Naive thymus-derived CD4-positive, alpha-beta T cell (primary cell): ENCODE results near the gene FES. TPM values are rescaled to one million over a fixed set of nuclear protein-coding genes. Genes with fewer than 3 reads are reported as not detected.

Experiments used
- ATAC-seq: fragments of 150-1000 bp; cut with Tn5 transposase; 2 replicates; pipeline ENCODE4 v1.10.0; 2021; ENCODE audit warnings: mild to moderate bottlenecking, moderate library complexity
- CTCF ChIA-PET: fragments of 350-600 bp; sonication (Branson Sonifier 250); formaldehyde crosslinking; loops from one replicate; lab custom pipeline; 2021; ENCODE audit warnings: antibody characterized with exemption; lab: Charles Lee
- POLR2A ChIA-PET: fragments of 350-600 bp; sonication (Branson Sonifier 250); formaldehyde crosslinking; loops from one replicate; lab custom pipeline; 2021; ENCODE audit warnings: antibody characterized with exemption, inconsistent platforms; lab: Charles Lee
- DNase-seq, 9 donors: peaks; one replicate each; pipeline versions ENCODE4 v3.0.0 to v3.0.0-alpha.2; 2020 to 2022; ENCODE audit warnings: mixed read lengths in 1 of 9
- H3K27ac ChIP-seq: one replicate; pipeline ENCODE4 v1.7.0; 2013; ENCODE audit warnings: mild to moderate bottlenecking, low read depth, low read length, moderate library complexity
- H3K27me3 ChIP-seq, 2 donors: one replicate each; pipeline ENCODE4 v1.7.0; 2013; ENCODE audit warnings: low read length in 2 of 2, mild to moderate bottlenecking in 2 of 2, moderate library complexity in 2 of 2; ENCODE audit not compliant: control insufficient read depth in 2 of 2, insufficient read depth in 2 of 2
- H3K36me3 ChIP-seq, 3 experiments: 1 replicate in 2 of 3; 2 replicates in 1 of 3; pipeline ENCODE4 v1.7.0; 2013; ENCODE audit warnings: low read length in 3 of 3, mild to moderate bottlenecking in 3 of 3, moderate library complexity in 1 of 3; ENCODE audit not compliant: insufficient read depth in 3 of 3, control insufficient read depth in 2 of 3
- H3K4me1 ChIP-seq, 2 donors: one replicate each; pipeline ENCODE4 v1.7.0; 2013; ENCODE audit warnings: low read length in 2 of 2, mild to moderate bottlenecking in 2 of 2, moderate library complexity in 1 of 2; ENCODE audit not compliant: control insufficient read depth in 2 of 2, insufficient read depth in 2 of 2
- H3K4me3 ChIP-seq: 2 replicates; pipeline ENCODE4 v1.7.0; 2013; ENCODE audit warnings: mild to moderate bottlenecking, low read length
- H3K9me3 ChIP-seq, 3 experiments: 1 replicate in 2 of 3; 2 replicates in 1 of 3; pipeline ENCODE4 v1.7.0; 2013; ENCODE audit warnings: low read length in 3 of 3; ENCODE audit not compliant: control insufficient read depth in 2 of 3
- H3K27ac Mint-ChIP-seq, 9 donors: one replicate each; pipeline ENCODE4 v1.8.0; 2020 to 2022; ENCODE audit warnings: mixed read lengths in 9 of 9, mild to moderate bottlenecking in 8 of 9, moderate library complexity in 5 of 9, inconsistent platforms in 2 of 9
- H3K27me3 Mint-ChIP-seq, 5 donors: one replicate each; pipeline ENCODE4 v1.8.0; 2021 to 2022; ENCODE audit warnings: mixed read lengths in 5 of 5, mild to moderate bottlenecking in 1 of 5
- H3K36me3 Mint-ChIP-seq, 5 donors: one replicate each; pipeline ENCODE4 v1.8.0; 2020 to 2022; ENCODE audit warnings: mixed read lengths in 5 of 5, mild to moderate bottlenecking in 3 of 5, inconsistent platforms in 1 of 5
- H3K4me1 Mint-ChIP-seq, 7 donors: one replicate each; pipeline ENCODE4 v1.8.0; 2020 to 2022; ENCODE audit warnings: mixed read lengths in 7 of 7, mild to moderate bottlenecking in 3 of 7, inconsistent platforms in 1 of 7
- H3K4me3 Mint-ChIP-seq, 10 donors: one replicate each; pipeline ENCODE4 v1.8.0; 2020 to 2022; ENCODE audit warnings: mild to moderate bottlenecking in 10 of 10, mixed read lengths in 10 of 10, moderate library complexity in 6 of 10, inconsistent platforms in 2 of 10
- H3K9me3 Mint-ChIP-seq, 11 donors: one replicate each; pipeline ENCODE4 v1.8.0; 2020 to 2022; ENCODE audit warnings: mixed read lengths in 11 of 11, mild to moderate bottlenecking in 4 of 11, inconsistent platforms in 1 of 11, moderate library complexity in 1 of 11
- intact Hi-C, 2 donors: fragments of 100-400 bp; cut with micrococcal nuclease; formaldehyde crosslinking; loops; one replicate each; pipeline ENCODE4 v1.15.1; 2023
- polyA plus RNA-seq, 2 donors: library from polyadenylated mRNA; unstranded; fragments of 300-500 nt; fragmentation: Illumina TruSeq; gene quantifications; one replicate each; pipeline ENCODE4 v1.2.3, GENCODE V29; 2021
- total RNA-seq, 6 experiments: library from RNA in 5 of 6; stranded (reverse) in 5 of 6; gene quantifications; 1 replicate in 5 of 6; 2 replicates in 1 of 6; pipeline ENCODE4 v1.2.3 and lab custom pipeline; 2021 to 2026

FES gene
- total and polyA plus RNA-seq, 7 experiments from 2014 or later = 2.3 to 78.6 (median 9.1) TPM; not detected in 2

GRCh38 chr15:90929246-90930019 is 45.1 kb downstream of the FES start:
- Mint-ChIP-seq H3K4me1 (peaks cover 25 to 51% (median 37%) of the 10 kb centered on the region in 7 donors), H3K36me3 (peaks cover 0 to 5% (median 0%) of the 10 kb centered on the region in 5 donors), H3K27me3 (no peaks in the 10 kb centered on the region), H3K9me3 (peaks cover 0 to 2% (median 0%) of the 10 kb centered on the region in 11 donors), H3K27ac (peak overlapping the region; percentile 94 to 99 (median 98)), H3K4me3 (peak overlapping the region; percentile 87 to 100 (median 98))
- DNase-seq (peak in 1 of 9 donors; percentile 11), ATAC-seq (no peak)
- peak overlapping the region; percentile 79 for H3K27ac ChIP-seq
- no peaks in the 10 kb centered on the region for H3K27me3 ChIP-seq
- peak overlapping the region; percentile 68 for H3K4me3 ChIP-seq
- intact Hi-C loops = loop anchor here (1.0 to 10.0 kb wide), 6 partner anchors 25 to 1595 kb away; partner anchors contain the start of genes IDH2 (in 1 of the 2), POLG (in 1 of the 2), RCCD1 (in 1 of the 2) and SLCO3A1 (in 1 of the 2)
- no peaks in the 10 kb centered on the region for H3K36me3 ChIP-seq
- POLR2A ChIA-PET = interaction anchor here (0.6 to 9.3 kb wide), 15 partner anchors 7 to 994 kb away, joined by 3 to 213 read pairs (median 4); partner anchors contain the start of genes MAN2A2, RCCD1 and VPS33B
- CTCF ChIA-PET = interaction anchor here (0.7 to 10.2 kb wide), 4 partner anchors 26 to 541 kb away, joined by 3 to 150 read pairs (median 35); partner anchors contain the start of genes IQGAP1, MAN2A2 and RCCD1
- H3K9me3 ChIP-seq = no peaks in the 10 kb centered on the region
- H3K4me1 ChIP-seq = peaks cover 20 to 35% of the 10 kb centered on the region in 2 donors

DNA sequence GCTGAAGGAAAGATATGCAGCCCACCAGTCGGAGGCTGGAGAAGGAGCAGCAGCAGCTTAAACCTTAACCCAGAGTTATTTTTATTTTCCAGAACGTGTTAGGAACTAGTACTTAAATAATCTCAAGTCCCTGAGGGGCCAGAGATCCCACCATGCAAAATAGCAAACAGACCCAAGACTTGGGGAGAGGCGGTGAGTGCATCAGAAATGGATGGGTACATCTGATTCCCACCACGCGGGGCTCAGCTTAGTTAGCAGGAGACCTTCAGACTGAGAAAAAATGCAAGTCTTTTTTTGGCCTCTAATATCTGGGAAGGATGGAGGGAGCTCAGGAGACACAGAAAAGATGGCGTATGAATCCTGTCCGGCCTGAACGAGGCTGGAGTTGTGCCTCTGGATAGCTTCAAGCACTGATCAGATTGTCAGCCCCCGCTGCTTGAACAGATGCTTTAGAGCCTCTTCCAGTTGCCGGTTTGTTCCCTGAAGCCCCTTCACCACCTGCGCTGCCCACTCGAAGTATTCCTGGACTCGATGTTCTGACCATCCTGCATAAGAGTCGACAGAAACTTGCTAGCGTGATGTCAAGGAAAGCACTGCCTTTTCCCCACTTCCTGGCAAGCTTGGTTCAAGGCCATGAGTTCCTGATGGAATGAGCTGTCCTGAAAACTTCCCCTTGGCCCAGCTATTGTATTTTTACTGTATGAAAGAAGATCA is 46.7 kb downstream of the FES start:
- H3K27ac Mint-ChIP-seq = peak overlapping the region; percentile 94 to 99 (median 98)
- peaks cover 27 to 45% of the 10 kb centered on the region in 2 donors for H3K4me1 ChIP-seq
- intact Hi-C loops = loop anchor here (1.0 to 10.0 kb wide), 8 partner anchors 23 to 1596 kb away; partner anchors contain the start of genes IDH2 (in 1 of the 2), MAN2A2 (in 1 of the 2), POLG (in 1 of the 2) and RCCD1 (in 1 of the 2)
- peak overlapping the region; percentile 97 for H3K4me3 ChIP-seq
- no peaks in the 10 kb centered on the region for H3K36me3 ChIP-seq
- no peak for DNase-seq
- peaks cover 27 to 53% (median 44%) of the 10 kb centered on the region in 7 donors for H3K4me1 Mint-ChIP-seq
- peak overlapping the region; percentile 79 for H3K27ac ChIP-seq
- no peaks in the 10 kb centered on the region for H3K9me3 ChIP-seq
- peaks cover 0 to 5% (median 0%) of the 10 kb centered on the region in 5 donors for H3K36me3 Mint-ChIP-seq
- no peaks in the 10 kb centered on the region for H3K27me3 Mint-ChIP-seq
- no peak for ATAC-seq
- H3K4me3 Mint-ChIP-seq = peak overlapping the region; percentile 96 to 100 (median 98)
- H3K27me3 ChIP-seq = no peaks in the 10 kb centered on the region
- peaks cover 0 to 2% (median 0%) of the 10 kb centered on the region in 11 donors for H3K9me3 Mint-ChIP-seq
- ChIA-PET POLR2A (interaction anchor here (0.5 to 9.3 kb wide), 18 partner anchors 8 to 919 kb away, joined by 3 to 213 read pairs (median 6); partner anchors contain the start of genes BLM, MAN2A2, RCCD1 and TTLL13), CTCF (interaction anchor here (0.5 to 10.2 kb wide), 15 partner anchors 8 to 1058 kb away, joined by 3 to 150 read pairs (median 4); partner anchors contain the start of genes MAN2A2, RCCD1 and VPS33B)

GRCh38 chr15:90931575-90931827 is 47.2 kb downstream of the FES start:
- Mint-ChIP-seq H3K36me3 (peaks cover 0 to 10% (median 3%) of the 10 kb centered on the region in 5 donors), H3K27me3 (no peaks in the 10 kb centered on the region), H3K4me3 (peak overlapping the region; percentile 96 to 100 (median 98)), H3K9me3 (peaks cover 0 to 2% (median 0%) of the 10 kb centered on the region in 11 donors), H3K27ac (peak overlapping the region; percentile 91 to 99 (median 98)), H3K4me1 (peaks cover 32 to 58% (median 49%) of the 10 kb centered on the region in 7 donors)
- peak overlapping the region; percentile 79 for H3K27ac ChIP-seq
- H3K27me3 ChIP-seq = no peaks in the 10 kb centered on the region
- POLR2A ChIA-PET = interaction anchor here (0.6 to 9.3 kb wide), 20 partner anchors 9 to 919 kb away, joined by 3 to 213 read pairs (median 4); partner anchors contain the start of genes BLM, MAN2A2, RCCD1 and TTLL13
- peak overlapping the region; percentile 97 for H3K4me3 ChIP-seq
- intact Hi-C loops = loop anchor here (1.0 to 10.0 kb wide), 7 partner anchors 28 to 1597 kb away; partner anchors contain the start of genes IDH2 (in 1 of the 2), MAN2A2 (in 1 of the 2), POLG (in 1 of the 2) and SLCO3A1 (in 1 of the 2)
- CTCF ChIA-PET = interaction anchor here (0.5 to 10.2 kb wide), 15 partner anchors 8 to 1058 kb away, joined by 3 to 150 read pairs (median 4); partner anchors contain the start of genes MAN2A2, RCCD1 and VPS33B
- ATAC-seq (no peak), DNase-seq (no peak)
- H3K36me3 ChIP-seq = no peaks in the 10 kb centered on the region
- peaks cover 32 to 50% of the 10 kb centered on the region in 2 donors for H3K4me1 ChIP-seq
- H3K9me3 ChIP-seq = no peaks in the 10 kb centered on the region

DNA sequence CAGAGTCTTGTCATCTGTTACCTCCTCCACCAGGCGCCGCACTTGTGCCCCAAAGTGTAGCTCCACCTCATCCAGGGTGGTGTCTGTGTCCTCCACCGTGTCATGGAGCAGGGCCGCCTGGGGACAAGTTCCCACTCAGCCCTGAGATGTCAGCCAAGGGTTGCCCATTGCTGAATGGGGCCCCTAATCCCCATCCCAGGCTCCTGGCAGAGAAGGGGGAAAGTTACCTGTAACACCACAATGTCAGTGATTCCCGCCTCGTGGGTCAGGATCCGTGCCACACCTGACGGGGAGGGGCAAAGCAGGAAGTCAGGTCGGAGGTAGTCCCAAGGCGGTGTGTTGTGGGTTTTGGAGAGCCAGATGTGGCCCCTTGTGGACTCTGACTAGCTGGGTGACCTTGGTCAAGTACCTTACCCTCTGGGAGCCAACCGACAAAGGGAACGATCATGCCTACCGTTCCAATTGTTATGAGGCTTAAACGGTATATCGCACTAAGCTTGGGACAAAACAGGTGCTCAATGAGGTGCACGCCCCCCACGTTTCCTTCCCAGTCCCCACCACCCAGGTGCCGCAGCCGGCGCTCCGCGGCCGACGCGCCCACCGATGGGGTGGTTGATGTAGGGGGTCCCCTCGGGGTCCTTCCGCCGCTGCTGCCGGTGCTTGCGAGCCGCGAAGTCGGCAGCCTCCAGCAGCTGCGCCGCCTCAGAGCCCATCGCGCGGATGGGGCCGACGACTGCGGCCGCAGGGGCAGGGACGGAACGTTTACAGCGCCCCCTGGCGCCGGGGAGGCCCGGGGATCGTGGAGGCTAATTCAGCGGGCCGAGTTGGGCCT is 47.7 kb downstream of the FES start, which contains the start of gene HDDC3:
Gene HDDC3 (minus strand): TSS at position 722 of the 832 bp plus-strand sequence. CDS start 9 bp downstream, at position 713.
- peak; percentile 80 to 98 (median 88) for DNase-seq
- H3K4me1 Mint-ChIP-seq = peaks cover 36 to 63% (median 53%) of the 10 kb centered on the region in 7 donors
- intact Hi-C loops = loop anchor here (1.0 to 10.0 kb wide), 9 partner anchors 29 to 1597 kb away; partner anchors contain the start of genes CIB1 (in 1 of the 2), IDH2 (in 1 of the 2), MAN2A2 (in 1 of the 2) and POLG (in 1 of the 2)
- peaks cover 33 to 50% of the 10 kb centered on the region in 2 donors for H3K4me1 ChIP-seq
- H3K27ac ChIP-seq = peak within 1 kb of the TSS; percentile 79
- peak within 1 kb of the TSS; percentile 91 to 99 (median 98) for H3K27ac Mint-ChIP-seq
- ATAC-seq = peak; percentile 72
- H3K4me3 ChIP-seq = peak within 1 kb of the TSS; percentile 97
- CTCF ChIA-PET = interaction anchor here (0.5 to 10.2 kb wide), 18 partner anchors 9 to 1059 kb away, joined by 3 to 150 read pairs (median 4); partner anchors contain the start of genes AP3S2, MAN2A2, RCCD1 and VPS33B
- H3K36me3 Mint-ChIP-seq = peaks cover 0 to 10% (median 3%) of the 10 kb centered on the region in 5 donors
- H3K36me3 ChIP-seq = no peaks in the 10 kb centered on the region
- H3K27me3 Mint-ChIP-seq = no peaks in the 10 kb centered on the region
- no peaks in the 10 kb centered on the region for H3K27me3 ChIP-seq
- H3K9me3 Mint-ChIP-seq = peaks cover 0 to 2% (median 0%) of the 10 kb centered on the region in 11 donors
- POLR2A ChIA-PET = interaction anchor here (0.6 to 9.3 kb wide), 23 partner anchors 9 to 1037 kb away, joined by 3 to 213 read pairs (median 4); partner anchors contain the start of genes BLM, MAN2A2, RCCD1 and TTLL13
- peak within 1 kb of the TSS; percentile 96 to 100 (median 98) for H3K4me3 Mint-ChIP-seq
- H3K9me3 ChIP-seq = no peaks in the 10 kb centered on the region

DNA sequence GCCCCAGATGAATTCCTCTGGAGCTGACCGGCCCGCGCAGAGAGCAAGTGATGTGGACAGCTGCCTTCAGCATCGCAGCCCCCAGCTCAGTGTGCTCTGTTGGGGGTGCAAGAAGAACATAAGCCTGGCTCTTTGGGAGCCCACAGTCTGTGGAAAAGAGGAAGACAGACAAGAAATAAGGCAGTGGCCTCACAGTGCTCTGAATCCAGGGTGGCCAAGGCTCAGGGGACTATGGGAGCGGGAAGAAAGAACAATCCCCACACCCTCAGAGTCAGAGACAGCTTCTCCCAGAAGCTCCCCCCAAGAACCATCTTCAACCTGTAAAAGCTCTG is 48.3 kb downstream of the FES start:
- H3K9me3 Mint-ChIP-seq = peaks cover 0 to 2% (median 0%) of the 10 kb centered on the region in 11 donors
- ChIA-PET CTCF (interaction anchor here (0.6 to 10.2 kb wide), 13 partner anchors 9 to 1039 kb away, joined by 3 to 150 read pairs (median 7); partner anchors contain the start of genes AP3S2, MAN2A2, RCCD1 and VPS33B), POLR2A (interaction anchor here (0.6 to 9.3 kb wide), 14 partner anchors 10 to 1038 kb away, joined by 3 to 213 read pairs (median 5); partner anchors contain the start of genes BLM, MAN2A2, RCCD1 and VPS33B)
- H3K27ac Mint-ChIP-seq = peak overlapping the region in 8 of 9 donors; percentile 91 to 99 (median 98)
- H3K36me3 Mint-ChIP-seq = peaks cover 0 to 10% (median 3%) of the 10 kb centered on the region in 5 donors
- peaks cover 33 to 50% of the 10 kb centered on the region in 2 donors for H3K4me1 ChIP-seq
- peak overlapping the region; percentile 79 for H3K27ac ChIP-seq
- no peaks in the 10 kb centered on the region for H3K9me3 ChIP-seq
- peak overlapping the region; percentile 97 for H3K4me3 ChIP-seq
- intact Hi-C loops = loop anchor here in 1 of 2 donors (1.0 to 10.0 kb wide), 7 partner anchors 61 to 1598 kb away; partner anchors contain the start of genes CIB1, IDH2, POLG and SLCO3A1
- DNase-seq (no peak), ATAC-seq (no peak)
- H3K4me3 Mint-ChIP-seq = peak overlapping the region; percentile 96 to 100 (median 98)
- peaks cover 36 to 63% (median 53%) of the 10 kb centered on the region in 7 donors for H3K4me1 Mint-ChIP-seq
- no peaks in the 10 kb centered on the region for H3K27me3 ChIP-seq
- H3K36me3 ChIP-seq = no peaks in the 10 kb centered on the region
- H3K27me3 Mint-ChIP-seq = no peaks in the 10 kb centered on the region
